Nucleus accumbens (tissue), 56 donors: ENCODE results near the gene RBFOX2.
A peak's percentile ranks its signal among the peaks of the same experiment; 100 is the strongest.
"Not testable (repeated sequence)": the region's sequence is repeated elsewhere in the genome, so short reads cannot be mapped to it uniquely, and the experiment has no call there.

Experiments used
- DNase-seq, 56 donors: peaks; one replicate each; lab custom pipeline; 2025; lab: John Stamatoyannopoulos, UW

The RBFOX2 gene

GRCh38 chr22:36010090-36010489 is 18.5 kb downstream of the RBFOX2 start:
- DNase-seq, result no peak

GRCh38 chr22:36009085-36009484 is 19.5 kb downstream of the RBFOX2 start:
- no peak for DNase-seq

GRCh38 chr22:36008565-36008964 is 20.1 kb downstream of the RBFOX2 start:
- DNase-seq, result no peak

- DNase-seq, result no peak
These were observed 20.5 kb downstream of the RBFOX2 start for GRCh38 chr22:36008131-36008530.

- no peak for DNase-seq
These were observed 24.5 kb downstream of the RBFOX2 start for GRCh38 chr22:36003972-36004674.

- no peak for DNase-seq
These were observed 25.8 kb downstream of the RBFOX2 start for GRCh38 chr22:36002718-36003260.

- DNase-seq, result no peak
These were observed 26.5 kb downstream of the RBFOX2 start for GRCh38 chr22:36002084-36002483.

GRCh38 chr22:35998748-35999147 is 29.9 kb downstream of the RBFOX2 start:
- DNase-seq, result no peak

- no peak for DNase-seq
These were observed 31.2 kb downstream of the RBFOX2 start for GRCh38 chr22:35997438-35997837.

- no peak for DNase-seq
These were observed 32.0 kb downstream of the RBFOX2 start for GRCh38 chr22:35996596-35996995.

GRCh38 chr22:35995772-35996171 is 32.9 kb downstream of the RBFOX2 start:
- peak in 1 of 56 donors; percentile 15 for DNase-seq

- DNase-seq, result no peak
These were observed 33.3 kb downstream of the RBFOX2 start for GRCh38 chr22:35995348-35995747.

- not testable (repeated sequence) for DNase-seq
These were observed 34.9 kb downstream of the RBFOX2 start for GRCh38 chr22:35993727-35994126.

- DNase-seq, result no peak
These were observed 35.4 kb downstream of the RBFOX2 start for GRCh38 chr22:35993048-35993714.

GRCh38 chr22:35991168-35991567 is 37.5 kb downstream of the RBFOX2 start:
- no peak for DNase-seq

GRCh38 chr22:35988030-35988429 is 40.6 kb downstream of the RBFOX2 start:
- DNase-seq, result no peak

- no peak for DNase-seq
These were observed 41.1 kb downstream of the RBFOX2 start for GRCh38 chr22:35987487-35987886.

GRCh38 chr22:35986088-35986487 is 42.5 kb downstream of the RBFOX2 start:
- no peak for DNase-seq

- DNase-seq, result no peak
These were observed 43.3 kb downstream of the RBFOX2 start for GRCh38 chr22:35985371-35985770.

- DNase-seq, result no peak
These were observed 44.1 kb downstream of the RBFOX2 start for GRCh38 chr22:35984183-35985175.

GRCh38 chr22:35981900-35982299 is 46.7 kb downstream of the RBFOX2 start:
- DNase-seq, result no peak
